Ectodermal cell (in vitro differentiated cells): Measurements from ENCODE around the gene FAM193A.
A peak's percentile ranks its signal among the peaks of the same experiment; 100 is the strongest.
"Not testable (repeated sequence)": the region's sequence is repeated elsewhere in the genome, so short reads cannot be mapped to it uniquely, and the experiment has no call there.

Experiments used
- H3K27ac ChIP-seq: 2 replicates; pipeline ENCODE4 v1.7.0; 2013; ENCODE audit warnings: mild to moderate bottlenecking, low read depth, low read length; ENCODE audit not compliant: insufficient read depth, poor library complexity, severe bottlenecking
- H3K27me3 ChIP-seq: 2 replicates; pipeline ENCODE4 v1.7.0; 2013; ENCODE audit warnings: mild to moderate bottlenecking, low read length; ENCODE audit not compliant: insufficient read depth, control insufficient read depth, poor library complexity, severe bottlenecking
- H3K36me3 ChIP-seq: one replicate; pipeline ENCODE4 v1.7.0; 2013; ENCODE audit warnings: low read length; ENCODE audit not compliant: control insufficient read depth, insufficient read depth
- H3K4me1 ChIP-seq: one replicate; pipeline ENCODE4 v1.7.0; 2013; ENCODE audit warnings: low read length; ENCODE audit not compliant: control insufficient read depth, insufficient read depth
- H3K4me3 ChIP-seq: 2 replicates; pipeline ENCODE4 v1.7.0; 2013; ENCODE audit warnings: low read depth, low read length, control low read depth; ENCODE audit not compliant: insufficient read depth
- H3K9me3 ChIP-seq: 2 replicates; pipeline ENCODE4 v1.7.0; 2013; ENCODE audit warnings: mild to moderate bottlenecking, low read length, moderate library complexity; ENCODE audit not compliant: control insufficient read depth
- WGBS, 2 experiments: methylation state at CpG; one replicate each; pipeline ENCODE4 v1.1.7; 2013; ENCODE audit warnings: missing lambda C conversion rate in 2 of 2; 5-methylcytosine and 5-hydroxymethylcytosine counted together

The FAM193A gene

GRCh38 chr4:2728806-2729532, 192.5 kb downstream of the FAM193A start:
- H3K36me3 ChIP-seq = peaks cover 4% of the 10 kb centered on the region
- no peaks in the 10 kb centered on the region for H3K27me3 ChIP-seq
- peaks cover 4% of the 10 kb centered on the region for H3K4me1 ChIP-seq
- no peaks in the 10 kb centered on the region for H3K9me3 ChIP-seq
- 94 to 96% methylated on average over 12 of the region's 12 CpGs for WGBS, 2 experiments
- H3K4me3 ChIP-seq = no peak overlapping the region
- no peak overlapping the region for H3K27ac ChIP-seq

- WGBS, 2 experiments = 95 to 97% methylated on average over 9 of the region's 9 CpGs
- Histone ChIP-seq H3K9me3 (no peaks in the 10 kb centered on the region), H3K27ac (no peak overlapping the region), H3K4me3 (no peak overlapping the region), H3K27me3 (no peaks in the 10 kb centered on the region), H3K36me3 (peaks cover 4% of the 10 kb centered on the region), H3K4me1 (peaks cover 8% of the 10 kb centered on the region)
Observed at GRCh38 chr4:2729533-2729875, 193.1 kb downstream of the FAM193A start.

- 96% methylated on average over 28 of the region's 28 CpGs for WGBS, 2 experiments
- peaks cover 4% of the 10 kb centered on the region for H3K36me3 ChIP-seq
- H3K9me3 ChIP-seq = no peaks in the 10 kb centered on the region
- H3K27ac ChIP-seq = no peak overlapping the region
- peaks cover 8% of the 10 kb centered on the region for H3K4me1 ChIP-seq
- no peak overlapping the region for H3K4me3 ChIP-seq
- H3K27me3 ChIP-seq = no peaks in the 10 kb centered on the region
Observed at GRCh38 chr4:2731907-2732317, 195.5 kb downstream of the FAM193A start.

- 93 to 95% methylated on average over 6 of the region's 6 CpGs for WGBS, 2 experiments
- Histone ChIP-seq H3K4me3 (no peak overlapping the region), H3K9me3 (no peaks in the 10 kb centered on the region), H3K36me3 (peaks cover 4% of the 10 kb centered on the region), H3K4me1 (peaks cover 8% of the 10 kb centered on the region), H3K27ac (no peak overlapping the region), H3K27me3 (no peaks in the 10 kb centered on the region)
Observed at GRCh38 chr4:2732526-2732925, 196.1 kb downstream of the FAM193A start.

- Histone ChIP-seq H3K4me1 (peaks cover 8% of the 10 kb centered on the region), H3K4me3 (no peak overlapping the region), H3K27ac (no peak overlapping the region), H3K27me3 (no peaks in the 10 kb centered on the region), H3K36me3 (peaks cover 4% of the 10 kb centered on the region), H3K9me3 (no peaks in the 10 kb centered on the region)
- WGBS, 2 experiments = 93 to 94% methylated on average over 21 of the region's 21 CpGs
Observed at GRCh38 chr4:2733001-2733843, 196.8 kb downstream of the FAM193A start.

- Histone ChIP-seq H3K4me1 (peaks cover 8% of the 10 kb centered on the region), H3K36me3 (peaks cover 4% of the 10 kb centered on the region), H3K4me3 (no peak overlapping the region), H3K27me3 (no peaks in the 10 kb centered on the region), H3K9me3 (no peaks in the 10 kb centered on the region), H3K27ac (peak overlapping the region; percentile 30)
- 95 to 96% methylated on average over 2 of the region's 2 CpGs for WGBS, 2 experiments
Observed at GRCh38 chr4:2733844-2734574, 197.6 kb downstream of the FAM193A start.

GRCh38 chr4:2734612-2735011, 198.2 kb downstream of the FAM193A start:
- WGBS, 2 experiments = 95 to 100% methylated on average over 1 of the region's 1 CpG
- Histone ChIP-seq H3K4me3 (no peak overlapping the region), H3K27me3 (no peaks in the 10 kb centered on the region)

GRCh38 chr4:2735869-2736268, 199.4 kb downstream of the FAM193A start:
- Histone ChIP-seq H3K27ac (no peak overlapping the region), H3K4me1 (peaks cover 8% of the 10 kb centered on the region), H3K4me3 (no peak overlapping the region), H3K27me3 (no peaks in the 10 kb centered on the region), H3K9me3 (no peaks in the 10 kb centered on the region), H3K36me3 (no peaks in the 10 kb centered on the region)

More at GRCh38 chr4:2734612-2735011, 198.2 kb downstream of the FAM193A start:
- H3K36me3 ChIP-seq = peaks cover 4% of the 10 kb centered on the region
- H3K4me1 ChIP-seq = peaks cover 8% of the 10 kb centered on the region
- no peak overlapping the region for H3K27ac ChIP-seq
- H3K9me3 ChIP-seq = no peaks in the 10 kb centered on the region

- H3K36me3 ChIP-seq, H3K4me3 ChIP-seq, H3K27me3 ChIP-seq, H3K9me3 ChIP-seq, H3K4me1 ChIP-seq, H3K27ac ChIP-seq: not testable (repeated sequence)
- 94 to 96% methylated on average over 2 of the region's 2 CpGs for WGBS, 2 experiments
Observed at GRCh38 chr4:2738296-2738695, 201.8 kb downstream of the FAM193A start.

GRCh38 chr4:2741626-2742025, 205.2 kb downstream of the FAM193A start:
- WGBS, 2 experiments = 91 to 92% methylated on average over 9 of the region's 9 CpGs
- H3K4me1 ChIP-seq = no peaks in the 10 kb centered on the region

More at GRCh38 chr4:2741626-2742025, 205.2 kb downstream of the FAM193A start:
- Histone ChIP-seq H3K27ac (no peak overlapping the region), H3K36me3 (peaks cover 16% of the 10 kb centered on the region), H3K9me3 (no peaks in the 10 kb centered on the region), H3K27me3 (no peaks in the 10 kb centered on the region), H3K4me3 (no peak overlapping the region)
